Stimulated activated CD8-positive, alpha-beta memory T cell treated with anti-CD3 and anti-CD28 coated beads, Interleukin-12 subunit alpha, Interleukin-12 subunit beta, amount 100 ng/mL, for 4 hours (primary cell): ENCODE data around the gene SHANK1.

ENCODE experiments used
- DNase-seq: peaks from one replicate; pipeline ENCODE4 v3.0.0-alpha.2; 2020; ENCODE audit warnings: low read depth

SHANK1 gene

DNA sequence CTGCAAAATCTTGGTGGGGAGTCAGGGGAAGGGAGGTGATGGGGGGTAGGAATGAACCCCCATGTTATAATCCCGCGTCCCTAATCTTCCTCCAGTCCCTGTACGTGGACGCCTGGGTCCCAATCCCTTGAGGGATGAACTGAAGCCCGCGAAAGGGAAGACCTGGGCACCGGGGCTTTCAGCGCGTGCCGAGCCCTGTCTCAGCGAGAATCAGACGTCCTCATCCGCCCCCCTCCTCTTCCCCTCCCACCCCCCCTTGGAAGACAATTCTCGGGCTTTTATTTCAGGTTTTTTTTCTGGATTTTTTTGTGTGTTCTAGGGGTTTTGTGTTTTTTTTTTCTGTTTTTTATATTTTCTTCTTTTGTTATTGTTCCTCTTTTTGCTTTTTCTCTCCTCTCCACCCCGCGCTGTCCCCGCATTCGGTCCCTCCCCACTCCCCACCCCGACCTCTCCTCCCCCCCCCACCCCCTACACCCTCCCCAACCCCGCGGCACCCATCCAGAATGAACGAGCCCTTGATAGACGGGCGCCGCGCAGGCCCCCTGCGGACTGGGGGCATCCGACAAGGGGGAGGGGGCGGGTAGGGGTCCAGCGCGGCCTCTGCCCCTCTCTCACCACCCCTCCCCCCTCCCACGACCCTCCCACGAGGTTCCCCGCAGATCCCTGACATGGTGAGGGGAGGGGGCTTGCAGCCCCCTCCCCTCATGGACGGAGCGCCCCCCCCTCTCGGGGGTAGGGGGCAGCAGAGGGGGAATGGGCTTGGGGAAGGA, 60.1 kb downstream of the SHANK1 start:
- DNase-seq = no peak

DNA sequence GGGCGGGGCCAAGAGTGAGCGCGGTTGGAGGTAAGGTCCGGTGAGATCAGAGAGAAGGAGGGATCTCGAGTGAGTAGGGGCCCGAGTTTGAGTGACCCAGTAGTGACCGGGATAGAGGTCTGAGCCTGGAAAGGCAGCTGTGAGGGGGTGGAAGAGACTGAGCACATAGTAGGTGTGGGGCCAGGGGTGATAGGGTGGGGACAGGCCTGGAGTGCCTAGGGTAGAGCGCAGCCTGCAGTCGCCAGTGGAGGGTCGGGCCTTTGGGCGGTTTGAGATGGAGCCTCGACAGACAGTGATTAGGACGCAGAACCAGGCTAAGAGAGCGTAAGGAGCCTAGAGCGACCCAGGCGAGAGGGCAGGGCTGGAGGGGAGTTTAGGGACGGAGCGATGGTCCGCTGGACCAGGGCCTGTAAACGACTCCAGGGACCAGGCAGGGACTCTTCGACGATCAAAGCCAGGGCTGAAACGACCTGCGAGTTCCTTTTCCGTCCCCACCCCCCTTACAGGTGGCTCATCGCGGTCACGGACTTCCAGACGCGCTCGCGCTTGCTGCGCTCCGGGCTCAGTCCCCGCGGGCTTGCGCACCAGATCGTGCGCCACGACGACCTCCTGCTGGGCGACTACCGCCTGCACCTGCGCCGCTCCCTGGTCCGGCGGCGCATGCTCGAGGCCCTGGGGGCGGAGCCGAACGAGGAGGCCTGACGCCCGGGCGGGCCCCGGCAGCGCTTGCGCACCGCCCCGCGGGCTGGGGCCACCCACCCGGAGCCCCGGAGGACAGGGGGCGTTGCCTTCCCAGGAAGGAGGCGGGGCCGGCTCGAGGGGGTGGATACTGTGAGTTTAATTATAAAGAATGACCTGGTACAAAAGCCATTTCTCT, 60.9 kb downstream of the SHANK1 start:
- peak; percentile 41 for DNase-seq

DNA sequence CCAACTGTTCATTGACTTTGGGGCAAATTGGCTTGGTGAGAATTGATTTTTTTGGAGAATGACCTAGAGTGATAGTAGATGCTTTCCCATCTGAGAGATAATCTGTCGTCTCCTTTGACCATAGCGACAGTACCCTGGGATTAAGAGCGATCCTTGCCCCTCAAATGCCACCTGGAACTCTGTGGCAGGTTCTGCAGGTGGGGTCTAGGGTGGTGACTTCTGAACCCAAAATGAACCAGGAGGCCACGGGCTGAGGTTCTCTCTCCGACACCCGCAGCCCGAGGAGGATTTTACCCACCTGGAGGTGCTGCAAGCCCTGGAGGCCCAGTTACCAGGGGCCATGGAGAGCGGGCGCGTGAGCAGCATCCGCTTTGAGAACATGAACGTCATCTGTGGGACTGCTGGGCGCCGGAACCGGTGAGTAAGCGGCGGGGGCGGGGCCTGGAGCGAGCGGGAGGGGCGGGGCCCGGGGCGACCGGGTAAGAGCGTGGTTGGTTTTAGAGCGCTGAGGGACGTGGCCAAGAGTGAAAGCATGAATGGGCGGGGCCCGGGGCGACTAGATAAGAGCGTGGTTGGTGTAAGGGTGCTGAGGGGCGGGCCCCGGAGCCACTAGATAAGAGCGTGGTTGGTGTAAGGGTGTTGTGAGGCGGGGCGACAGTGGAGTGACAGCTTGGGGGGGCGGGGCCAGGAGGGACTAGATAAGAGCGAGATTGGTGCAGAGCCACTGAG, 61.7 kb downstream of the SHANK1 start:
- peak; percentile 70 for DNase-seq

DNA sequence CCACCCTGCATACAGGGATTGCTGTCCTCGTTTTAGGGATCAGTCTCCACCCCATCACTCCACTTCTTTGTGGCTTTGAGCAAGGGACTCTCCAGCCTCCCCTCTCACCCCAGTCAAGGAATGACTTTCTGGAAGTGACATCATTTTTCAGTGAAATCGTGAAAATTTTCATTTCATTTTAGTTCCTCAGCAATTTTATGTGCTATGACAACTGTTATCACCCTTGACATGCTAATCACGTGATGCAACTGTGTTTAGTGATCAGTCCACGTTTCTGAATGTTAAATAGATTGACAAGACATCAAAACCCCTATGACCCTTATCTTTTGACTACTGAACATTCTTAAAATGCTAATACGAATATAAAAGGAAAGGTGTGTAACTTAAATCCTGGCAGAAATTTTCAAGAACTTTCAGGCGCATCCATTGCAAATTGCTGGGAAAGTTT, 62.4 kb downstream of the SHANK1 start:
- DNase-seq = no peak

DNA sequence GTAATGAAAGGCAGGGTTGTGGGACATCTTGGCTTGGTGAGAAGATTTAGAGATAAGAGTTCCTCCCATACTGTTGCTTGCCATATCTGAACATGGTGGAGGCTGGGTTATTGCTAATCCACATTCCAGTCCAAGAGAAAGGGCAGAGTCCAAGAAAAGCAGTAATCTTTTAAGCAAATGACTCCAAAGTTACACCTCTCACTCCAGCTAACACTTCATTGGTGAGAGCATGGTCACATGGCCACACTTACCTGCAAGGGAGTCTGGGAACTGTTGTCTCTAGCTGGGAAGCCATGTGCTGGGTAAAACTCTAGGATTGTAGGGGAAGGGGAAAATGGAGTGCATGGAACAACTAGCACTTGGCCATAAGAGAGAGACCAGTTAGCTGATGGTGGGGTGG, 64.7 kb downstream of the SHANK1 start:
- no peak for DNase-seq

DNA sequence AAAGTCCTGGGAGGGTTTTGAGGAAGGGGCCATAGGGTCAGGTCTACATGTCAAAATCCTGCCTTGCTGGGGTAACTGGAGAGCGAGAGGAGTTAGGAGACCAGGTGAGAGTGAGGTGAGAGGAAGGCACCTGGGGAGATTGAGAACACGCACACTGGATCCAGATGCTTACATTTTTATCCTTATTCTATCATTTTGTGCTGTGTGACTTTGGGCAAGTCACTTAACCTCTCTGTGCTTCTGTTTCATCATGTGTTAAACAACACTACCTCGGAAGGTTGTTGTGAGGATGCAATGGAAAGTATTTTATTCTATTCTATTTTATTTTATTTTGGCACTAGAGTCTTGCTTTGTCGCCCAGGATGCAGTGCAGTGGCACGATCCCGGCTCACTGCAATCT, 66.9 kb downstream of the SHANK1 start:
- no peak for DNase-seq

DNA sequence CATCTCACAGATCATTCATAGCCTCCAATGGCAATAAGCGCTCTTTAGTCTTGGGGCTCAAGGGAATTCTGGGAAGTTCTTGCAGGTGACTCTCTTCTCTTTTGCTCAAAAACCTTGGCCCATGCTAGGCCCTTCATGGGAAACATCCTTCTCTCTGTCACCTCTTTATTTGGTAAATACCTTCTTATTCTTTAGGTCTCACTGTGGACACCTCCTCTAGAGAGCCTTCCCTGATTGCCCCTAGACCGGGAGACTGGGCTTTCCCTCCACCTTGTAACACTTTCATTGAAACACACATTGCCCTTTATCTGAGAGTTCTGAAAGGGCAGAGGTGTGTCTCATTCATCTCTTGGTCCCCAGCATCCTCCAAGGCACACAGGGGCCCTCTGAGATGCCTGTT, 68.4 kb downstream of the SHANK1 start:
- no peak for DNase-seq

DNA sequence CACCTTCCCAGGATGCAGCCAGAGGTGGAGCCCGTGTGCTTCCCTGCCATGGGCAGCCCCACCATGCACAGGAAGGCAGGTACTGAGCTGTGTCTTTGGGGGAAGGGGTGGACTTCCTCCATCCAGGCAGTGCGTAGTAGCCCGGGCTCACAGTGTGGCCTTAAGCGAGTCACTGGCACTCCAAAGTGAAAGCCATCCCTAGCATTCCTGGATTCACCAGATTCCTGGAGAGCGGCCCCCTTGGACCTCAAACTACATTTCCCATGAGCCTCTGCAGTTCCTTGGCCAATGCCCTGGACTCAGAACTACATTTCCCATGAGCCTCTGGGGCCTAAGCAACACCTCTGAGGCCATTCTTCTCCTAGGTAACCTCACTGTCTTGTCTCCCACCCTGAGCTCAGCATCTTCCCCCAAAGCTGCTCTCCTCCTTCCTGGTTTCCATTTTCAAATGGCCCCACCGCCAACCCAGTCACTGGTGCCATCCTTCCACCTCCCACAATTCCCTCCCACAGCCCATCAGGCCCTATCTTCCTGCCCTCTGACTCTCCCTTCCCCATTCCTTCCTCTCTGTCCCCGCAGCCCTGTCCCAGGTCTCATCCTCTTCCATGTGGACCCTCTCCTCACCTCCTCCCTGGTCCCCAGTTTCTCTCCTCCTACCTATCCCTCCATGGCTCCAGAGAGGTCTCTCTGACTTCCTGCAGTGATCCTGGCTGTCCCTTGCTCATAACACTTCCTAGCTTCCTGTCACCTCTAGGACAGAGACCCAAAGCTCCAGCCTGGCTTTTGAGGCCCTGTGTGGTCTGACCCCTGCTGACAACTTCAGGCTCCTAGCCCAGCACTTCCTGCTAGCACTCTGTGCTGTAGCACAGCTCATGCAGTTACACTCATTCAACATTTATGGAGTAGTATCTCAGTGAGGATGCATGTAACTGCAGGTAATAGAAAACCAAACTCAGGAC, 69.9 kb downstream of the SHANK1 start, which contains the start of gene C19orf81:
TSS of gene C19orf81 (plus strand) at position 13 of the 959 bp plus-strand sequence. CDS start at position 13, 0 bp downstream.
- no peak for DNase-seq

DNA sequence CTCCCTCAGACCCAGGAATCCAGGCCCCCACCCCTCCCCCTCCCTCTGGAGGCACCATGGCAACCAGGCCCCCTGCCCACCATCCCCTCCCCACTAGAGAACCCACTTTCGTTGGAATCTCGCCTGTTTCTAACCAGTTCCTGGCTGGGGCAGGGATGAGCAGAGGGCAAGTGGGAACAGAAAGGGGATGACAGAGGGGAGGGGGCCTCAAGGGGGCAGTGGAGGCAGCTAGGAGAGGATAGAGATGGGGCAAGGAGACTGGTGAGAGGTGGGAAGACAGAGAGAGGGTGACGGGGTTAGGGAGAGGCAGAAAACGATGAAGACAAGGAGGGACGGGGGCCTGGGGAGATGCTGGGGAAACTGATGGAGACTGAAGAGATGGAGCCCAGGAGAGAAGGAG, 70.9 kb downstream of the SHANK1 start:
- DNase-seq = no peak

DNA sequence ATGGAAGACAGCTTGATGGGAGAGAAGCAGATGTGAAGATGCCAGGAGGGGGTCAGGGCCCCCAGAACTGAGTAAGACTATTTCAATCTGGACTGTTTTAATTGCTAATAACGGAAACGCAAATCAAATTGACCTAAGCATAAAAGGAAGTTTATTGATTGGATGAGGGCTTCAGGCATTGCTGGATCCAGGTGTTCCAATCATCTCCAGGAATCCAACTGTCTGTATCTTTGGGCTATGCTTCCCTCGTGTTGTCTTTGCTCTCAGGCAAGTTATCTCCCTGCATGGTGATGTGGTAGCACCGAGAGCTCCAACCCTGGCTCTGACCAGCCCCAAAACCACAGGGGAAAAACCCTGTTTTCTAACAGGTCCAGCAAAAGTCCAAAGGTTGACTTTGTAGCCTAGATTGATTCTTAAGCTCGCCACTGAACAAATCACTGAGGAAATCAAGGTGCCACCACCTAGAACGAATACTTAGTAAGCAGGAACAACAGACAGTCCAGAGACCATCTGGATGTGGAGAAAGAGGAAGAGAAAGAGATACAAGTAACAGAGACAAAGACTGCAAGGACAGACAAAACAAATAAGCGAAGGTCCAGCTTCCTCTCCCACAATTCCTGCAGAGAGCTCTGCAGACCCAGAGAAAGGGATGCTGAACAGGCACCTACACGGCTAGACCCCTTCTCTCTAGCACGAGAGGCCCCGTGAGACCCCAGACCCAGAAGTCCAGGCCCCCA, 71.6 kb downstream of the SHANK1 start:
- DNase-seq = no peak

DNA sequence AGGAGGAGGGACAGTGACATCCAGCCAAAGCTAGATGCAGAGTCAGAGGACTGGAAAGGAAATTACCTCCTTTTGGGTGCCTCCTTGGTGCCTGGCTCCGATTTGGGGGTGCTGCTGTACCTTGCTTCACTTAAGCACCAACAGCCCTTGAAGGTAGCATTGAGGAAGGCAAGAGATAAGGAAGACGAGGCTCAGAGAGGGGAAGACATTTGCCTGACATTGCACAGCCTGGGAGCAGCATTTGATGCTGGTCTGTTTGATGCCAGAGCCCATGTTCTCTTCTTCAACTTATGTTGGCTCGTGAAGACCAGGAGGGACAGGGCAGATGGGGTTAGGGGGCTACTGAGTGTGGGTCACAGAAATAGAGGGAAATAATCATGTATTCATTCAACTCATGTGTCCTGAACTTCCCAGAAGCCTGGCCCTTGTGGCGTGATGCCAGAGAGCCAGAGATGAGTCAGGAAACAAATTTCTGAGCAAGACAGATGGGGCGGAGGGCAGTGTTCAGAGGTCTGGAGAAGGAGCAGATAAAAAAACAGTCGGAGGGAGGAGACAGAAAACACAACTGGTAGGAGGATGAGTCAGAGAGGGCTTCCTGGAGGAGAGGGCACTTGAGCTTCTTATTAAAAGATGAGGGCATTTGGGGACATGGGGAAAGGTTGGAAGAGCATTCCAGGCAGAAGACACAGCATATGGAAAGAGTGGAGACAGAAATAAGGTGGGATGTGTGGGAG, 73.4 kb downstream of the SHANK1 start:
- DNase-seq = no peak

DNA sequence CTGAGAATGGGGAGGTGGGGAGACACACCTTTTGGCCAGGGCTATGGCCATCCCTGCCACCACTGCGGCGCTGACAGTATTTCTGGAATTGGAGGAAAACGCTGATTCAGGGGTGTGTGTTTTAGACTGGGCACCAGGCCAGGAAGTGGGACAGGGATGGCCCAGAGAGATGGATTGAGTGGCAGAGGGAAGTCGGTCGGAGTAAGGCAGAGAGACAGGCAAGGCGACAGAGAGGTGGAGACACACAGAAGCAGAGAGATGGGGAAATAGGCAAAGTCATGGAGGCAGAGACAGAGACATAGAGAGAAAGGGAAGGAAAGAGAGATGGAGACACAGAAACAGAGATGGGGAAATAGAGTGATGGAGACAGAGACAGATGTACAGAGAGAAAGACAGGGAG, 74.5 kb downstream of the SHANK1 start:
- DNase-seq = no peak

DNA sequence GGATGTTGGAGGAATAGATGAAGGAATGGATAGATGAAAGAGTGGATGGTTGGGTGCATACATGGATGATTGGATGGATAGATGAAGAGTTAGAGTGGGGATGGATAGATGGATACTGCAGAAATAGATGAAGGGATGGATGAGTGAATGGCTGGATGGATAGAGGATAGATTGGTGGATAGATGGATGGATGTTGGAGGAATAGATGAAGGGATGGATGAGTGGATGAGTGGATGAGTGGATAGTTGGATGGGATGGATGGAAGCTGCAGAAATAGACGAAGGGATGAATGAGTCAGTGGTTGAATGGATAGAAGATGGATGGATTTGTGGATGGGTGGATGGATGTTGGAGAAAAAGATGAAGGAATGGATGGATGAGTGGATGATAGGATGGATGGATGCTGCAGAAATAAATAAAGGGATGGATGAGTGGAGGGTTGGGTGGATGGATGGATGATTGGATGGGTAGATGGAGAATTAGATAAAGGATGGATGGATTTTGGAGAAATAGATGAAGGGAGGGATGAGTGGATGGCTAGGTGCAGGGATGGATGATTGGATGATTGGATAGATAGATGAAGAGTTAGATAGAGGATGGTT, 75.2 kb downstream of the SHANK1 start:
- no peak for DNase-seq

DNA sequence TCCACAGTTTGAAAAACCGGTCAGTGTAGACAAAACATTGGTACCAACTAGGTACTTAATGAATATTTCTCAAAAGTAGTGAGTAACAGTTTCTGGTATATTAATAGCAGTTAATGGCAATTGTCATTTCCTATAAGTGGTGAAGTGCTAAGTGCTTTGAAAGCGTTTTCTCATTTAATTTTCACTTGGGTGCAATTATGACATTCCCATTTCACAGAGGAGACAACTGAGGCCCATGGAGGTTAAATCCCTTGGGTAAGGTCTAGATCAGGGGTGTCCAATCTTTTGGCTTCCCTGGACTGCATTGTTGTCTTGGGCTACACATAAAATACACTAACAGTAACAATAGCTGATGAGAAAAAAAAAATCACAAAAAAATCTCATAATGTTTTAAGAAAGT, 79.2 kb downstream of the SHANK1 start:
- no peak for DNase-seq

DNA sequence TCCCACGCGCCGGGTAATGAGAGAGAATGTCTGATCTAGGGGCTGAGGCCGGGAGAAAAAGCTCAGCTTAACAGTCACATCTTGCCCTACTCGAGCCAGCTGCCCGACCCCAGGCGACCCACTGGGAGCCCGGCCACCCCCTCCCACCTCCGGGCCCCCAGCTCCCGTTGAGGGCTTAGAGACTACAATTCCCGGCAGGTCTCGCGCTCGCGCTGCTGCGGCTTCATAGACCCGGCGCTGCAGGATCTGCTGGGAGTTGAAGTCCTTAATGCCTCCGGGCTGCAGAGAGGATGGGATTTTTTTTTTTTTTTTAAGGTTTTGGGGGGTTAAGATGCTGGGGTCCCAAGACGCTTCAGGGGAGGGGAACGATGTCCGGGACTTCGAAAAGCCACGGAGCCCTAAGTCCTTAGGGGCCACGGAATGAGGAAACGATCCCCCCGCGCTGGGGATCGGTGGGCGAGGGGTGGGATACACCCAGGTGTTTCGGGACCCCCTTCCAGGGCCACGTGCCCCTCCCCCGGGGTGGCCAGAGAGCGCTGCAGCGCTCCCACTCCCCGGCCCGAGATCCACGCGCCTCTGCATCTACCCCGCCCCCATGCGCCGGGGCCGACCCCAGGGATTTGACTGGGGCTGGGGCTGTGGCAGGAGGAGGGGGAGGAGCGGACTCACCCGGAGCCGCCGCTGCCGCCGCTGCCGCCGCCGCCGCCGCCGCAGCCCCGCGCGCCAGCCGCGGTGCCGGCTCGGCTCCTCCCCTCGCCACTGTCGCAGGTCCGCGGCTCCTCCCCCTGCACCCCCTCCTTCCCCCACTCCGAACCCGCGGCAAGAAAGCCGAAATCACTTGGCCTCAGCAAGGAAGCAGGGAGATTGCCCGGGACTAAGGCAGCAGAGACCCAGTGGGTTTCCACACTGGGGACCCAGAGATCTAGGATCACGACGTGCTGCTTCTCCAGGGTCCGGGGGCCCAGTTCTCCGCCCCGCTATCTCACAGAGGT, 80.2 kb downstream of the SHANK1 start, which contains the start of gene SYT3:
TSS of gene SYT3 (minus strand) at position 761 of the 992 bp plus-strand sequence. CDS start 2,470 bp downstream, outside the sequence.
- no peak for DNase-seq

DNA sequence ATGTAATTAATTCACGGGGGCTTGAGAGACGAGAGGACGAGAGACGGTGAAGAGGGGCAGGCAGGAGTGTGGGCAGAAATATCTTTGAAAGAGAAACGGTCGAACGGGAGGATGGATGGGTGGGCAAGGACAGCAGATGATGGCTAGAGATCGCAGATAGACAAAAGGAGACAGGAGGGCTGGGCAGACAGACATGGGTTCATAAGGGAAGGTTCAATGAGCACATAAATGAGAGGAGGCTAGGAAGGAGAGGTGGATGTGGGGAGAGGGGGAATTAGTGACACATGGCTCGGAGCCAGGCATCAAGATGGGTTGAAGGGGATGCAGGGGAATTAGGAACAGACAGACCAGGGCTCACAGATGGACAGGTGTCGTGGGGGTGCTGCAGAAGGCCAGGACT, 81.0 kb downstream of the SHANK1 start:
- no peak for DNase-seq

DNA sequence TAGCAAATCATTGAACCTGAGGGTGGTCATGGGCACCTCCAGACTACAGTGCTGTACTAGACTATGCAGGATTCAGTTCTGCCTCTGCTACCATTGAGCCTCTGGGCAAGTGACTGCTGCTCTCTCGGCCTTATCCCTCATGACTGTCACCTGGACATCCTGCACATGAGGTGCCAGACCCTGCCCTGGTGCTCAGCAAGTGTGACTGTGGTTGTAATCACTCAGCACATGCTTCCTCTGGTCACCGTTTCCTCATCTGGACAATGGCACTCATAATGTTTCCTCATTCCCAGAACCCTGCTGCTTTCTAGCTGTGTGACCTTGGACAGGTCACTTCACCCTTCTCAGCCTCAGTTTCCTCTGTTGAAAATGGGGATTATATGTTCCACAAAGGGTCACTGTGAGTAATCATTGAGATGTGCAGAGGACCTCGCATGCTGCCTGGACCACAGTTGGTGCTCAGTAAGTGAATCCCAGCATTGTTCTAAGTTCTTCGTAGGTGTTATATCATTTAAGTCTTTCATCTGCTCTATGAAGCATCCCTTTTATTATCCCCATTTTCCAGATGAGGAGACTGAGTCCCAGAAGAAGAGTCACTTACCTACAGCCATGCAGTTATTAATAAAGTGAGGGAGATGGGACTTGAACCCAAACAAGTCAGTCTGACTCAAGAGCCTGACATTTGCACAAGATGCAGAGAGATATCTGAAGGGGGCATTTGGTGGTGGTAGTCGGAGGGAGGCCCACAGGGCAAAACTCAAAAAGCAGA, 83.1 kb downstream of the SHANK1 start:
- DNase-seq = no peak
